Right renal pelvis (tissue), 4 donors: Measurements from ENCODE around the gene LCE2C. TPM values are rescaled to one million over a fixed set of nuclear protein-coding genes. Genes with fewer than 3 reads are reported as not detected.

Source experiments
- DNase-seq, 4 donors: peaks; one replicate each; pipeline ENCODE4 v3.0.0-alpha.2; 2013; ENCODE audit warnings: low read depth in 4 of 4, low spot score in 3 of 4, missing footprints in 1 of 4
- polyA plus RNA-seq, 4 donors: library from polyadenylated mRNA; unstranded; fragments of 120-200 nt; gene quantifications; one replicate each; pipeline ENCODE4 v1.2.1, GENCODE V29; 2013; ENCODE audit not compliant: insufficient read length in 4 of 4

The LCE2C gene
- polyA plus RNA-seq, 4 donors = not detected

DNA sequence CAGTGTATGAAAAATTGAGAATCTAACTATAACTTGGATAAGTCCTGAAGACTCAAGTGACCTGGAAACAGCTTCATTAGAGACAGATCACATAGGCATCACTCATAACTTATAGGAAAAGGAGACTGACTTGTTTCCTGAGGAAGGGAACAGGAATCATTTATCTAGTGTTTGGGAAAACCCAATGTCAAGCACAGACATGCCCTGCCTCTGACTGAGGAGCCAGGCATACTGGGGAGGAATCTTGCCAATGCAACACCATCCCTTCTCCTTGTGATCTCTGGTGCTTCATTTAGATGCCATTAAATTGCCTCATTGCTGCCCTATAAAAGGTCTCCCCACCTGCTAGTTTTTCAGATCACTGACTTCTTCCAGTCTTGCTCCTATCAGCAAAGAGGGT, 43.2 kb downstream of the LCE2C start:
- no peak for DNase-seq

DNA sequence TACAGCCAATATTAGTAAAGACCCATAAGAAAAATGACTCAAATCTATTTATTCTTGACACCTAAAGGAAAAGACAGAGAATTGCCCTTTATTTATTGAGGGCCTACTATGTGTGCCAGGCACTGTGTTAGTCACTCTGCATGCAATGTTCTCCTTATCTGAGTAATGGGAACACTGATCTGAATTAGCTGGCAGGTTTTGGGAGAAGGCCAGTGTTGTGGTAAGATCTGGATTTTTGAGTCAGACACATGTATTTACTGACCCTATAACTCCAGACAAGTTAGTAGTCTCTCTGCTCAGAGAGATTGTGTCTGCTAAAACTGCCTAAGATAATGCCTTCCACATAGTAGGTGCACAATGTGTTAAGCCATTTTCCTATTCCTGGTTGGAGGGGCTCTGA, 50.2 kb downstream of the LCE2C start:
- DNase-seq = no peak

Other genes with a start within 250 kb of the LCE2C start
- gene LCE5A, start 164.5 kb upstream of the LCE2C start, polyA plus RNA-seq = under 1 TPM in 1 of 4 donors, not detected in 3; 0.10 TPM
- not detected for gene CRCT1, start 160.8 kb upstream of the LCE2C start, polyA plus RNA-seq
- not detected for gene LCE3E, start 108.5 kb upstream of the LCE2C start, polyA plus RNA-seq
- not detected for gene LCE3D, start 94.8 kb upstream of the LCE2C start, polyA plus RNA-seq
- not detected for gene LCE3C, start 75.0 kb upstream of the LCE2C start, polyA plus RNA-seq
- gene LCE3B, start 61.5 kb upstream of the LCE2C start, polyA plus RNA-seq = not detected
- not detected for gene LCE3A, start 52.2 kb upstream of the LCE2C start, polyA plus RNA-seq
- gene LCE2D, start 11.9 kb upstream of the LCE2C start, polyA plus RNA-seq = not detected
- not detected for gene LCE2B, start 10.8 kb downstream of the LCE2C start, polyA plus RNA-seq
- gene LCE2A, start 23.1 kb downstream of the LCE2C start, polyA plus RNA-seq = not detected
- not detected for gene LCE4A, start 32.9 kb downstream of the LCE2C start, polyA plus RNA-seq
- not detected for gene KPRP, start 82.7 kb downstream of the LCE2C start, polyA plus RNA-seq
- not detected for gene LCE1F, start 99.9 kb downstream of the LCE2C start, polyA plus RNA-seq
- not detected for gene LCE1E, start 111.0 kb downstream of the LCE2C start, polyA plus RNA-seq
- not detected for gene LCE1D, start 121.4 kb downstream of the LCE2C start, polyA plus RNA-seq
- gene LCE1C, start 131.4 kb downstream of the LCE2C start, polyA plus RNA-seq = not detected
- gene LCE1B, start 136.7 kb downstream of the LCE2C start, polyA plus RNA-seq = not detected
- gene LCE1A, start 152.2 kb downstream of the LCE2C start, polyA plus RNA-seq = not detected
- not detected for gene LCE6A, start 167.6 kb downstream of the LCE2C start, polyA plus RNA-seq
- gene LCE7A, start 184.7 kb downstream of the LCE2C start, polyA plus RNA-seq = not detected
- gene SMCP, start 203.0 kb downstream of the LCE2C start, polyA plus RNA-seq = not detected
- under 1 TPM in 3 of 4 donors, not detected in 1; 0.24 to 0.67 (median 0.55) TPM for gene IVL, start 233.3 kb downstream of the LCE2C start, polyA plus RNA-seq